Measurements from ENCODE around the gene WDR45B. TPM values are rescaled to one million over a fixed set of nuclear protein-coding genes. Genes with fewer than 3 reads are reported as not detected.

WDR45B gene
- total RNA-seq, 1 experiment from 2014 or later: 110 TPM

- Mint-ChIP-seq H3K9me3 (peaks cover 0 to 3% of the 10 kb centered on the region in 2 experiments; a peak in 1 of 5 replicates), H3K27me3 (ENCODE audit: low read depth) (peaks cover 4% of the 10 kb centered on the region), H3K27ac (peak overlapping the region in 2 of 3 experiments; percentile 78 to 94; a peak in 3 of 7 replicates), H3K4me3 (no peak overlapping the region; a peak in 1 of 5 replicates), H3K4me1 (peaks cover 6 to 14% of the 10 kb centered on the region in 2 experiments), H3K36me3 (ENCODE audit: insufficient read depth in 1 of 3, low read depth in 3 of 3) (no peaks in the 10 kb centered on the region)
- H3K27ac ChIP-seq (ENCODE audit: insufficient read length, low read depth, low read length): no peak overlapping the region
- H2BK5ac ChIP-seq (ENCODE audit: insufficient read length, low read length): no peak overlapping the region
- no peak overlapping the region for H3T11ph ChIP-seq (ENCODE audit: low read length)
- peak overlapping the region; percentile 87 for H2AFZ ChIP-seq (ENCODE audit: low read length)
- H4K20me1 ChIP-seq (ENCODE audit: control insufficient read depth, insufficient read depth, insufficient read length): no peaks in the 10 kb centered on the region
- H3K4me2 ChIP-seq (ENCODE audit: insufficient read depth, insufficient read length, low read length): peak overlapping the region; percentile 37
- no peaks in the 10 kb centered on the region for H3K79me1 ChIP-seq (ENCODE audit: insufficient read depth, low read depth, low read length, poor library complexity, severe bottlenecking)
- no peak overlapping the region for H3K23ac ChIP-seq (ENCODE audit: insufficient read length, low read depth, low read length)
- peak overlapping the region; percentile 95 for H4K8ac ChIP-seq (replicated peaks; ENCODE audit: insufficient read length, low read depth, low read length)
- H2BK120ac ChIP-seq (ENCODE audit: low read depth, low read length, poor library complexity, severe bottlenecking): no peak overlapping the region
- peak overlapping the region; percentile 81; the same call in 1 of the 2 replicates for H3K14ac ChIP-seq (ENCODE audit: insufficient read depth, low read length)
- H3K4me1 ChIP-seq (ENCODE audit: insufficient read depth, low read length): no peaks in the 10 kb centered on the region; the same call in 1 of the 2 replicates
- H4K5ac ChIP-seq (ENCODE audit: insufficient read length, low read depth, low read length): no peak overlapping the region
- peak overlapping the region; percentile 68 for H3K18ac ChIP-seq (ENCODE audit: insufficient read length, low read depth, low read length)
- no peak overlapping the region for H2BK20ac ChIP-seq (ENCODE audit: low read depth, low read length, poor library complexity, severe bottlenecking)
- DNase-seq: peak; percentile 91
- H3K23me2 ChIP-seq (ENCODE audit: insufficient read length, low read depth, low read length, poor library complexity, severe bottlenecking): no peaks in the 10 kb centered on the region
- WGBS (ENCODE audit: extremely low coverage, insufficient read length, low lambda C conversion rate): no CpG with 5 or more reads among the region's 20 CpGs
- H3K56ac ChIP-seq (ENCODE audit: insufficient read length, low read depth, low read length): no peak overlapping the region
- H3K9me3 ChIP-seq (ENCODE audit: control insufficient read depth, low read depth, low read length): no peaks in the 10 kb centered on the region
- no peak overlapping the region for H4K91ac ChIP-seq (ENCODE audit: insufficient read length, low read depth, low read length)
- no peak overlapping the region for H3K9ac ChIP-seq (ENCODE audit: extremely low read depth, insufficient read length, low read length)
- no peak overlapping the region for H2BK12ac ChIP-seq (ENCODE audit: insufficient read length, low read depth, low read length)
- no peaks in the 10 kb centered on the region for H3K27me3 ChIP-seq (ENCODE audit: insufficient read depth, low read length)
- no peak overlapping the region for H3K4ac ChIP-seq (ENCODE audit: low read depth, low read length)
- peak; percentile 83 for TF ChIP-seq CTCF (conservative IDR thresholded peaks at IDR 0.05)
- no peak overlapping the region for H2BK15ac ChIP-seq (ENCODE audit: low read depth, low read length)
- no peaks in the 10 kb centered on the region for H3K79me2 ChIP-seq (ENCODE audit: insufficient read depth, low read length)
- no peak overlapping the region for H2AK5ac ChIP-seq (ENCODE audit: insufficient read length, low read length)
These were observed 20.4 kb upstream of the WDR45B start for GRCh38 chr17:82668631-82669099.
